Activated B cell treated with CpG ODN at 0.5 μM for 24 hours (primary cell): ENCODE results near the gene SLC43A2. TPM values are rescaled to one million over a fixed set of nuclear protein-coding genes. Genes with fewer than 3 reads are reported as not detected.

Source experiments
- ATAC-seq: fragments of 200-7000 bp; cut with Tn5 transposase; one replicate; pipeline ENCODE4 v1.10.0; 2021; ENCODE audit warnings: low read depth, mild to moderate bottlenecking, moderate library complexity
- CTCF ChIA-PET: fragments of 350-600 bp; sonication (Branson Sonifier 250); formaldehyde crosslinking; loops from one replicate; lab custom pipeline; 2021; ENCODE audit warnings: antibody characterized with exemption; lab: Charles Lee
- POLR2A ChIA-PET: fragments of 350-600 bp; sonication (Branson Sonifier 250); formaldehyde crosslinking; loops from one replicate; lab custom pipeline; 2021; ENCODE audit warnings: antibody characterized with exemption; lab: Charles Lee
- DNase-seq: peaks from one replicate; pipeline ENCODE4 v3.0.0; 2022
- H3K27ac Mint-ChIP-seq: one replicate; pipeline ENCODE4 v1.8.0; 2020; ENCODE audit warnings: mixed read lengths
- H3K27me3 Mint-ChIP-seq: one replicate; pipeline ENCODE4 v1.8.0; 2021; ENCODE audit warnings: mixed read lengths
- H3K36me3 Mint-ChIP-seq: one replicate; pipeline ENCODE4 v1.8.0; 2021; ENCODE audit warnings: low read depth, mixed read lengths
- H3K4me1 Mint-ChIP-seq: one replicate; pipeline ENCODE4 v1.8.0; 2021; ENCODE audit warnings: mixed read lengths
- H3K4me3 Mint-ChIP-seq: one replicate; pipeline ENCODE4 v1.8.0; 2020; ENCODE audit warnings: mild to moderate bottlenecking, mixed read lengths
- H3K9me3 Mint-ChIP-seq: one replicate; pipeline ENCODE4 v1.8.0; 2020; ENCODE audit warnings: mixed read lengths
- CTCF ChIP-seq: fragments of 200-600 bp; IDR thresholded peaks from one replicate; pipeline ENCODE4 v1.8.0; 2022; ENCODE audit warnings: antibody characterized with exemption, mild to moderate bottlenecking
- intact Hi-C: fragments of 100-400 bp; cut with micrococcal nuclease; formaldehyde crosslinking; loops from one replicate; pipeline ENCODE4 v1.15.1; 2024
- total RNA-seq: library from RNA; stranded (reverse); gene quantifications from 2 replicates; pipeline ENCODE4 v1.2.3, GENCODE V29; 2022

Gene SLC43A2
- total RNA-seq, 1 donor from 2014 or later = 167 TPM

GRCh38 chr17:1638624-1639300, 10.1 kb upstream of the SLC43A2 start:
- POLR2A ChIA-PET = interaction anchor here (1.4 to 1.6 kb wide), 2 partner anchors 10 to 31 kb away, joined by 5 to 6 read pairs; partner anchors contain the start of gene SLC43A2
- no peaks in the 10 kb centered on the region for H3K27me3 Mint-ChIP-seq
- ATAC-seq (no peak), DNase-seq (no peak)
- H3K9me3 Mint-ChIP-seq = no peaks in the 10 kb centered on the region
- intact Hi-C loops = no loop called here
- CTCF ChIA-PET = interaction anchor here (0.9 kb wide), 1 partner anchor 10 kb away, joined by 4 read pairs; the partner anchor contains the start of gene RILP
- no peak overlapping the region for H3K27ac Mint-ChIP-seq
- H3K36me3 Mint-ChIP-seq = no peaks in the 10 kb centered on the region
- no peak for TF ChIP-seq CTCF
- H3K4me3 Mint-ChIP-seq = no peak overlapping the region
- H3K4me1 Mint-ChIP-seq = no peaks in the 10 kb centered on the region

- H3K4me1 Mint-ChIP-seq = no peaks in the 10 kb centered on the region
- no peaks in the 10 kb centered on the region for H3K27me3 Mint-ChIP-seq
- intact Hi-C loops = no loop called here
- no peak for TF ChIP-seq CTCF
- H3K27ac Mint-ChIP-seq = no peak overlapping the region
- no peaks in the 10 kb centered on the region for H3K9me3 Mint-ChIP-seq
- H3K36me3 Mint-ChIP-seq = no peaks in the 10 kb centered on the region
- no peak for ATAC-seq
- no peak for DNase-seq
- ChIA-PET POLR2A (interaction anchor here (1.4 to 1.6 kb wide), 2 partner anchors 9 to 31 kb away, joined by 5 to 6 read pairs; partner anchors contain the start of gene SLC43A2), CTCF (interaction anchor here (0.9 kb wide), 1 partner anchor 11 kb away, joined by 4 read pairs; the partner anchor contains the start of gene RILP)
- no peak overlapping the region for H3K4me3 Mint-ChIP-seq
Measured at GRCh38 chr17:1638171-1638590, 9.5 kb upstream of the SLC43A2 start.

GRCh38 chr17:1636732-1637285, 8.2 kb upstream of the SLC43A2 start:
- intact Hi-C loops = no loop called here
- peaks cover 2% of the 10 kb centered on the region for H3K4me1 Mint-ChIP-seq
- no peak overlapping the region for H3K27ac Mint-ChIP-seq
- no peak for ATAC-seq
- H3K27me3 Mint-ChIP-seq = no peaks in the 10 kb centered on the region
- H3K4me3 Mint-ChIP-seq = no peak overlapping the region
- no peak for DNase-seq
- no peaks in the 10 kb centered on the region for H3K9me3 Mint-ChIP-seq
- no peak for TF ChIP-seq CTCF
- ChIA-PET POLR2A (interaction anchor here (0.6 to 1.6 kb wide), 6 partner anchors 9 to 120 kb away, joined by 3 to 5 read pairs (median 4); partner anchors contain the start of gene INPP5K), CTCF (interaction anchor here (1.3 kb wide), 1 partner anchor 9 kb away, joined by 3 read pairs; no protein-coding TSS in a partner anchor)
- H3K36me3 Mint-ChIP-seq = no peaks in the 10 kb centered on the region

- peaks cover 12% of the 10 kb centered on the region for H3K4me1 Mint-ChIP-seq
- intact Hi-C loops = no loop called here
- H3K27me3 Mint-ChIP-seq = no peaks in the 10 kb centered on the region
- no peak for TF ChIP-seq CTCF
- H3K9me3 Mint-ChIP-seq = no peaks in the 10 kb centered on the region
- H3K4me3 Mint-ChIP-seq = no peak overlapping the region
- ATAC-seq = no peak
- ChIA-PET POLR2A (interaction anchor here (0.6 to 1.6 kb wide), 5 partner anchors 13 to 119 kb away, joined by 3 to 10 read pairs (median 4); partner anchors contain the start of gene INPP5K), CTCF (interaction anchor here (1.3 kb wide), 1 partner anchor 62 kb away, joined by 3 read pairs; no protein-coding TSS in a partner anchor)
- no peak overlapping the region for H3K27ac Mint-ChIP-seq
- H3K36me3 Mint-ChIP-seq = no peaks in the 10 kb centered on the region
- DNase-seq = no peak
Measured at GRCh38 chr17:1635675-1636465, 7.2 kb upstream of the SLC43A2 start.
